ENCODE data around the gene UCN3. TPM values are rescaled to one million over a fixed set of nuclear protein-coding genes. Genes with fewer than 3 reads are reported as not detected.

The UCN3 gene
- polyA plus RNA-seq, 1 donor from 2014 or later, result not detected

DNA sequence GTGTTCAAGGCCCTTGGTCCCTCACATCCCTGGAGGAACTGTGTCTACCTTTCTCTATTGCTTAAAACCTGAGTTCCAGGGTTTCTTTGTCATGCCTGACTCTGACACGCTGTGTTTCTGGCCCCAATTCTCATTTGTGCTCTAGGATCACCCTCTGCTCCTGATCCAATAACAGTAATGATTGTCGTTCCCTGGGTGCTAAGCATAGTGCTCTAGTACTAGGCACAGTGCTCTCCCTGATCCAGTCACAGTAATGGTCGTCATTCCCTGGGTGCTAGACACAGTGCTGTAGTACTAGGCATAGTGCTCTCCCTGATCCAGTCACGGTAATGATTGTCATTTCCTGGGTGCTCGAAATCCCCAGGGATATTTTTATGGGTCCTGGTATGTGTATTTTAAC is 46.6 kb upstream of the UCN3 start:
- Histone ChIP-seq H3K27ac (ENCODE audit: low read length) (no peak overlapping the region), H3K9ac (ENCODE audit: low read length) (no peak overlapping the region), H3K9me3 (ENCODE audit: low read length) (no peaks in the 10 kb centered on the region), H3K27me3 (ENCODE audit: insufficient read depth, low read depth, low read length) (no peaks in the 10 kb centered on the region), H3K36me3 (ENCODE audit: insufficient read depth, low read length) (no peaks in the 10 kb centered on the region), H3K79me2 (replicated peaks; ENCODE audit: insufficient read depth, low read length) (no peaks in the 10 kb centered on the region), H3K4me3 (ENCODE audit: low read length) (no peak overlapping the region), H2AFZ (ENCODE audit: low read depth, low read length) (no peak overlapping the region), H3F3A (ENCODE audit: insufficient read depth, low read length, poor library complexity, severe bottlenecking) (no peaks in the 10 kb centered on the region), H3K4me2 (ENCODE audit: low read length) (no peak overlapping the region), H4K20me1 (ENCODE audit: insufficient read depth) (no peaks in the 10 kb centered on the region), H3K9me2 (ENCODE audit: insufficient read depth, low read length) (no peaks in the 10 kb centered on the region)
- no peak for TF ChIP-seq SMC3 (conservative IDR thresholded peaks at IDR 0.05; ENCODE audit: poor library complexity)
- no peak for TF ChIP-seq POLR2AphosphoS5 (IDR thresholded peaks at IDR 0.05)
- TF ChIP-seq EP300 (conservative IDR thresholded peaks at IDR 0.05; ENCODE audit: poor library complexity, severe bottlenecking), result no peak
- TF ChIP-seq RAD21 (conservative IDR thresholded peaks at IDR 0.05), result no peak
- TF ChIP-seq, protein P1, sequence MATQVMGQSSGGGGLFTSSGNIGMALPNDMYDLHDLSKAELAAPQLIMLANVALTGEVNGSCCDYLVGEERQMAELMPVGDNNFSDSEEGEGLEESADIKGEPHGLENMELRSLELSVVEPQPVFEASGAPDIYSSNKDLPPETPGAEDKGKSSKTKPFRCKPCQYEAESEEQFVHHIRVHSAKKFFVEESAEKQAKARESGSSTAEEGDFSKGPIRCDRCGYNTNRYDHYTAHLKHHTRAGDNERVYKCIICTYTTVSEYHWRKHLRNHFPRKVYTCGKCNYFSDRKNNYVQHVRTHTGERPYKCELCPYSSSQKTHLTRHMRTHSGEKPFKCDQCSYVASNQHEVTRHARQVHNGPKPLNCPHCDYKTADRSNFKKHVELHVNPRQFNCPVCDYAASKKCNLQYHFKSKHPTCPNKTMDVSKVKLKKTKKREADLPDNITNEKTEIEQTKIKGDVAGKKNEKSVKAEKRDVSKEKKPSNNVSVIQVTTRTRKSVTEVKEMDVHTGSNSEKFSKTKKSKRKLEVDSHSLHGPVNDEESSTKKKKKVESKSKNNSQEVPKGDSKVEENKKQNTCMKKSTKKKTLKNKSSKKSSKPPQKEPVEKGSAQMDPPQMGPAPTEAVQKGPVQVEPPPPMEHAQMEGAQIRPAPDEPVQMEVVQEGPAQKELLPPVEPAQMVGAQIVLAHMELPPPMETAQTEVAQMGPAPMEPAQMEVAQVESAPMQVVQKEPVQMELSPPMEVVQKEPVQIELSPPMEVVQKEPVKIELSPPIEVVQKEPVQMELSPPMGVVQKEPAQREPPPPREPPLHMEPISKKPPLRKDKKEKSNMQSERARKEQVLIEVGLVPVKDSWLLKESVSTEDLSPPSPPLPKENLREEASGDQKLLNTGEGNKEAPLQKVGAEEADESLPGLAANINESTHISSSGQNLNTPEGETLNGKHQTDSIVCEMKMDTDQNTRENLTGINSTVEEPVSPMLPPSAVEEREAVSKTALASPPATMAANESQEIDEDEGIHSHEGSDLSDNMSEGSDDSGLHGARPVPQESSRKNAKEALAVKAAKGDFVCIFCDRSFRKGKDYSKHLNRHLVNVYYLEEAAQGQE (IDR thresholded peaks at IDR 0.05; ENCODE audit: borderline replicate concordance), result no peak
- TF ChIP-seq TAF1 (IDR thresholded peaks at IDR 0.05; ENCODE audit: low read depth), result no peak
- TF ChIP-seq EZH2 (IDR thresholded peaks at IDR 0.05; ENCODE audit: borderline replicate concordance, insufficient read depth, low read length, poor library complexity, severe bottlenecking), result no peak
- TF ChIP-seq MXI1 (conservative IDR thresholded peaks at IDR 0.05; ENCODE audit: poor library complexity, severe bottlenecking), result no peak
- TF ChIP-seq, protein P2, sequence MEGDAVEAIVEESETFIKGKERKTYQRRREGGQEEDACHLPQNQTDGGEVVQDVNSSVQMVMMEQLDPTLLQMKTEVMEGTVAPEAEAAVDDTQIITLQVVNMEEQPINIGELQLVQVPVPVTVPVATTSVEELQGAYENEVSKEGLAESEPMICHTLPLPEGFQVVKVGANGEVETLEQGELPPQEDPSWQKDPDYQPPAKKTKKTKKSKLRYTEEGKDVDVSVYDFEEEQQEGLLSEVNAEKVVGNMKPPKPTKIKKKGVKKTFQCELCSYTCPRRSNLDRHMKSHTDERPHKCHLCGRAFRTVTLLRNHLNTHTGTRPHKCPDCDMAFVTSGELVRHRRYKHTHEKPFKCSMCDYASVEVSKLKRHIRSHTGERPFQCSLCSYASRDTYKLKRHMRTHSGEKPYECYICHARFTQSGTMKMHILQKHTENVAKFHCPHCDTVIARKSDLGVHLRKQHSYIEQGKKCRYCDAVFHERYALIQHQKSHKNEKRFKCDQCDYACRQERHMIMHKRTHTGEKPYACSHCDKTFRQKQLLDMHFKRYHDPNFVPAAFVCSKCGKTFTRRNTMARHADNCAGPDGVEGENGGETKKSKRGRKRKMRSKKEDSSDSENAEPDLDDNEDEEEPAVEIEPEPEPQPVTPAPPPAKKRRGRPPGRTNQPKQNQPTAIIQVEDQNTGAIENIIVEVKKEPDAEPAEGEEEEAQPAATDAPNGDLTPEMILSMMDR (IDR thresholded peaks at IDR 0.05; ENCODE audit: poor library complexity, severe bottlenecking), result no peak

DNA sequence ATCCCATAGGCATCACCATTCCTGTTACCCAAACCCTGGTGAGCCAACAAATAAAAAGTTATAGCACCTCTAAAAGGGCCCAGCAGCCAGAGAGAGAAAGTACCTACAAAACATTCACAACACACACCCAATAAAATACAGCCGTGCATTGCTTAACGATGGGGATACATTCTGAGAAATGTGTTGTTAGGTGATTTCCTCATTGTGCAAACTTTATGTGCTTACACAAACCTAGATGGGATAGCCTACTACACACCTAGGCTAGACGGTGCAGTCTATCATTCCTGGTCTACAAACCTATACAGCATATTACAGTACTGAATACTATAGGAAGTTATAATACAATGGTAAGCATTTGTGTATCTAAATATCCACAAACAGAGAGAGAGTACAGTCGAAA is 44.9 kb upstream of the UCN3 start:
- Histone ChIP-seq H3K27ac (ENCODE audit: low read length) (no peak overlapping the region), H3K4me3 (ENCODE audit: low read length) (no peak overlapping the region), H3K9ac (ENCODE audit: low read length) (no peak overlapping the region), H3K36me3 (ENCODE audit: insufficient read depth, low read length) (no peaks in the 10 kb centered on the region), H3K27me3 (ENCODE audit: insufficient read depth, low read depth, low read length) (no peaks in the 10 kb centered on the region), H3F3A (ENCODE audit: insufficient read depth, low read length, poor library complexity, severe bottlenecking) (no peaks in the 10 kb centered on the region), H3K9me3 (ENCODE audit: low read length) (no peaks in the 10 kb centered on the region), H4K20me1 (ENCODE audit: insufficient read depth) (no peaks in the 10 kb centered on the region), H3K79me2 (replicated peaks; ENCODE audit: insufficient read depth, low read length) (no peaks in the 10 kb centered on the region), H3K4me2 (ENCODE audit: low read length) (no peak overlapping the region), H2AFZ (ENCODE audit: low read depth, low read length) (no peak overlapping the region), H3K9me2 (ENCODE audit: insufficient read depth, low read length) (no peaks in the 10 kb centered on the region)
- TF ChIP-seq EP300 (conservative IDR thresholded peaks at IDR 0.05; ENCODE audit: poor library complexity, severe bottlenecking), result no peak
- TF ChIP-seq, protein P2 (IDR thresholded peaks at IDR 0.05; ENCODE audit: poor library complexity, severe bottlenecking), result no peak
